GM19239 (cell line): ENCODE data around the gene MLPH.

ENCODE experiments used
- DNase-seq: peaks from one replicate; pipeline ENCODE4 v3.0.0; 2011; ENCODE audit warnings: low spot score; ENCODE audit not compliant: insufficient read length
- FAIRE-seq: peaks from 2 replicates; lab custom pipeline; 2011; peaks lifted over from hg19 to GRCh38; lab: Jason Lieb, UNC

MLPH gene, protein sequence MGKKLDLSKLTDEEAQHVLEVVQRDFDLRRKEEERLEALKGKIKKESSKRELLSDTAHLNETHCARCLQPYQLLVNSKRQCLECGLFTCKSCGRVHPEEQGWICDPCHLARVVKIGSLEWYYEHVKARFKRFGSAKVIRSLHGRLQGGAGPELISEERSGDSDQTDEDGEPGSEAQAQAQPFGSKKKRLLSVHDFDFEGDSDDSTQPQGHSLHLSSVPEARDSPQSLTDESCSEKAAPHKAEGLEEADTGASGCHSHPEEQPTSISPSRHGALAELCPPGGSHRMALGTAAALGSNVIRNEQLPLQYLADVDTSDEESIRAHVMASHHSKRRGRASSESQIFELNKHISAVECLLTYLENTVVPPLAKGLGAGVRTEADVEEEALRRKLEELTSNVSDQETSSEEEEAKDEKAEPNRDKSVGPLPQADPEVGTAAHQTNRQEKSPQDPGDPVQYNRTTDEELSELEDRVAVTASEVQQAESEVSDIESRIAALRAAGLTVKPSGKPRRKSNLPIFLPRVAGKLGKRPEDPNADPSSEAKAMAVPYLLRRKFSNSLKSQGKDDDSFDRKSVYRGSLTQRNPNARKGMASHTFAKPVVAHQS

DNA sequence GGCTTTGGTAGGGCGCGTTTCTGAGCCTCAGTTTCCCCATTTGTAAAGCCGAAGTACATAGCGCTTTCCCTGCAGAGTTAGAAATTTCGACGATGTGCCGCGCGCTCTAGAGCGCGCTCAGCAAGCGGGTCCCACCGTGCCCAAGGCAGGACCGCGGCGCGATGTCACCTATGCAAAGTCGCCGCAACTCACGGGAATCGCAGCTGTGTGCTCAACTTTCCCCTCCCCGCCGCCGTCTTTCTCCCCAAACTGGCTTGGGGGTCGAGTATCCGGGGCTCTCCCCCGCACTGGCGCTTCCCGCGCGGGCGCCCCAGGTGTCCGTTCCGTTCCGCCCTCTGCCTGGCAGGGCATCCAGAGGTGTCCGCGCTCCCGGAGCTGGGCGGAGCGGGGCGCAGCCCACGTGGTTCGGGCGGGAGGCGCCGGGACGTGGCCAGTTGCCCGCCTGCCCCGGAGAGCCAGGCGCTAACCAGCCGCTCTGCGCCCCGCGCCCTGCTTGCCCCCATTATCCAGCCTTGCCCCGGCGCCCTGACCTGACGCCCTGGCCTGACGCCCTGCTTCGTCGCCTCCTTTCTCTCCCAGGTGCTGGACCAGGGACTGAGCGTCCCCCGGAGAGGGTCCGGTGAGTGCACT lies at the start of gene MLPH:
Gene MLPH, plus strand, starts transcription at position 433 of the 630 bp plus-strand sequence. CDS start 6,176 bp downstream, outside the sequence.
- no peak for FAIRE-seq
- DNase-seq, result no peak

DNA sequence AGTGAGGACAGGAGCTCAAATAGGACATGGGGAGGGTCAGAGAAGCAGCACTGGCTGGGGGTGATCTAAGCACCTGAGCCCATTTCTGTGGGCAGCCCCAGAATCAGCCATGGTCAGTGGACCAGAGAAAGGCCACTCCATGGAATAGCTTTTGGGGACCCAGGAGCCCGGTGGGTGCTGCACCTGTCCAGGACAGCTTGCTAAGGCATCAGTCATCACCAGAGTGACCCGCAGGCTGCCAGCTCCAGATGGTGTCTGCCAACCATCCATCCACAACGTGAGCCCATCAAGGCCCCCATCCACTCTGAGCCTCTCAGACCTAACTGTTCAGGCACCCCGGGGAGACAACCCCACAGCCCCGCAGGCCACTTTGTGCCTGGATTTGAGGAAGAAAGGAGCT lies 49.5 kb upstream of the MLPH start:
- no peak for DNase-seq
- no peak for FAIRE-seq

DNA sequence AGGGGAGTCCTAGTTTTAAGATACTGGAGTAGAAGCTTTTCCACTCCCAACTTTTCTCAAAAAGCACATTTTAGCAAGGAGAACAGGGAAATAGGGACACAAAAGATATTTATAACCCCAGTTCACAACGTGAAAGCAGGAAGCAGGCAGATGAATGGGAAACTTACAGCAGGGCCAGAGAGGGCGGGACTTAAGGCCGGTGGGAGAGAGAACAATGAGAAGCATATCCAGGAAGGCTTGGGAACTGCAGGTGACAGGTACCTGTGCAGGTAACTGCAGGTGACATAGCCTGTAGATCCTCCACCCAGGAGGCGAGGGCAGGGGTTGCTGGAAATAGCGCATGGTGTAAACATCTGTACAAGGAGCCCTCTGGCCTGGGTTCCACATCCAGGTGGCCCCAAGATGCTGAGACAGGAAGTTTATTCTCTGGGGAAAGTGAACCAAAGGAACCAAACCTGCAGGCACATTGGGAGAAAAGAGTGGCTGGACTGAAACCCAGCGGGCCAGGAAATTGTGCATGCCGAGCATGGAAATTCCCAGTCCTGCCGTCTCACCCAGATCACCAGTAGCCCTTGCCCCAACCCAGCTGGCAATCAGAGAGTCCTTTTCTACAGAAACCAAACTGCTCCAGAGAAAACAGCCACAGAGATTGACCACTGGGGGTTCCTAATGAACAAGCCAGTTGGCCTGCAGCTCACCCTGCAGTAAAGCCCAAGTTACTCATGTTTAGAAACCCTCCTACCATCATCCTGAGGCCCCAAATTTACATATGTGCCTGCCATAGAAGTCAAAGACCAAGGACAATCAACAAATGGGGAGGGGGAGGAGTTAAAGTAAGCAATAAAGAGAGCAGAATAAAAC lies 48.7 kb upstream of the MLPH start:
- DNase-seq (no peak), FAIRE-seq (no peak)

DNA sequence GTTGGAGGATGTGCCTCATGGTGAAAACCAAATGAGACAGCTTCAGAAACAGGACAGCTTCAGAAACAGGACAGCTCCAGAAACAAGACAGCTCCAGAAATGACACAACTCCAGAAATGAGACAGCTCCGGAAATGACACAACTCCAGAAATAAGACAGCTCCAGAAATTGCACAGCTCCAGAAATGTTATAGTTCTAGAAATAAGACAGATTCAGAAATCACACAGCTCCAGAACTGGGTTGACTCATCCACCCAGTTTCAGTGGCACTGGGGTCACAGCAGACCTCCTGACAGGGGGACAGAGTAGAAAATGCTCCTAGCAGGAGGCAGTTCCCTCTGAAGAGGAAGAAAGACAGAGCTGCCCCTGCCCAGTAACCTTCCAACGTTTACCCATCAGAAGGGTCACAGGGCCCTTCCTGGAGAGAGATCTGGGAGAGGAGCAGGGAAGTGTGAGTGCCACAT lies 46.2 kb upstream of the MLPH start:
- FAIRE-seq (peak; percentile 52), DNase-seq (peak; percentile 22)

DNA sequence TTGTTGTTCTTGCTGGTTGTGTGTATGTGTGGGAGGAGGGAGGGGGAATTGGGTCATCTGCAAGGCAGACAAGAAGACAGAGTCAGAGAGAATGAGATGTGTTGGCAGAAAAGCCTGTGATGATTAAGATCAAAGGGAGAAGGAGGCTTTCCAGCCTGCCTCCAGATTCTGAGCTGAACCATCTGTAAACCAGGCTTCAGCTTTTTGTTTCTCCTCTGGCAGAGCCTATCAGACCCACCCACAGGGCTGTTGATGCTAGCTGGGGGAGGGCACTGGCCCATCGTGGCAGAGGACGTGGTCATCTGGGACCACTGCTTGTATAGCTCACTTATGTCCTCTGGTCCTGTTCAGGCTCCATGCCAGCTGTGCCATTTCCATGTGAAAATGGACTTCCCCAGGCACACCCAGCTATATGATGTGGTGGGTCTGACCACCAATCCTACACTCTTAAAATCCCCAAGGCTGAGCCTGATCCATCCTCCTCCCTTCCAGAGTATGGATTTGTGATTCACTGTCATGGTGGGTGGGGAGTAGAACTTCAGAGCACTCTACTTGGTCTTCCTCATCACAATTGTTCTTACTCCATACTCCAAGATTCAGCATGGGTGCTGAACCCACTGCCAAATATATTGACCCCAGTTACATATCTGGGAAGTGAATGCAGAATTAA lies 45.3 kb upstream of the MLPH start:
- FAIRE-seq (no peak), DNase-seq (no peak)

DNA sequence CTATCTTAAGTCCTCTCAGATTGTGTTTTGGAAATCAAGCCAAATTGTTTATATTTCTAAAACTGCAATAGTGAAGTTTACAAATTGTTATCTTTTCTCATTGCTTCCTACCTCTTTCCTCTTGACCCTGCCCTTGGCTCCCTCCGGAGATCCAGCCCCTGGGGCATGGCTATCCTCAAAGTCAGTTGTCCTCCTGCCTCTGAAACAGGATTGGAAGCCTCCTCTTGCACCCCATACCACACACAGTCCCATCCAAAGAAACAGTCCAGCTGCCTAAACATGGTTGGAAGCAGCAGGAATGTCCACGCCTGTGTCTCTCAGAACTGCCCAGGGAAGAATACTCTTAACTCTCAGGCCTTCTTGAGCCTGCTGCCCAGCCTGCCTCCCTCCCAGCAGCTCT lies 43.0 kb upstream of the MLPH start:
- no peak for FAIRE-seq

DNA sequence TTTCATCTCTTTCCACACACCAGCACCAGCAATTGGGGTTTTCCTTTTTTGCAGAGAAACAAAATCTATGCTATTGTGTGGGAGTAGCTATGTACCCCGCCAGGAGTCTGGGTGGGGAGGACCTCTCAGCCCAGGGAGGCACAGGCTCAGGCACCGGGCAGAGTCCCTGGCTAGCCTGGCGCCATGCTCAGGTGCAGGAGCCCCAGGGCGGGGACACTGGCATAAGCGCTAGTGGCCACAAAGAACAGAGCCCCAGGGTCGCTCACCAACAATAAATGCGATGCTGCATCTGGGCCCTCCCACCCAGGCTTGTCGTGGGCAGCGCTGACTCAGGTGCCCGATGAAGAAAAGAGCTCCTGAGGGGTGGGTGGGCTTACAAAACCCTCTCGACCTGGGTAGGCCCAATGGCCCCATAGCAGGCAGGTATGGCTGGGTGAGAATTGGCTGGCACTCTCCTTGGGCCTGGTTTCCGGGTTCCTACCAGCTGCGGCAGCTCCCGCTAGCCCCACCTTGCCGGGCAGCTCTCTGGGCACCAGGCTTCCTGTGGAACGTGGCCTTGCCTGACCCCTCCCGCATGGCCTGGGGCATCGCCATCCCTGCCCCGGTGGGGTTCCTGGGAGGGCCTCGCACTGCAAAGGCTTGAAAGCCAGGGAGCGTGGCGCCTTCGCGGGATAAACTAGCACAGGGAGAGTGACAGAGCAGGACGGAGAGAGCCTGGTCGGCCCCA lies 41.3 kb upstream of the MLPH start:
- FAIRE-seq, result no peak

More for the DNA sequence above, 43.0 kb upstream of the MLPH start:
- DNase-seq, result no peak

DNA sequence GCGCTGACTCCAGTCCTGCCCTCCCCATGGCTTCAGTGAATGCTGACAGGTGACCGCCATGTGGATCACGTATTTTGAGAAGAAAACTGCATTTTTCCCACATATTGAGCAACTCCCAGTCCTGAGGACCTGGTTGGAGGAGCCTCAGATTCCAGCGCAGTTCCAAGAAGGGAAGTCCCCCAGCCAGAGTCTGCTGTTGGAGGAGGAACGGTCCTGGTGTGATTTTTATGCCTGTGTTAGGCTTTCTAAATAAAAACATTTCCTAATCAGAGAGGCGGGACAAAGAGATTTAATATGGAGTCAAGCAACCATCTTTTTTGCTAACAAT lies 40.7 kb upstream of the MLPH start:
- DNase-seq, result no peak
- no peak for FAIRE-seq

More for the DNA sequence above, 41.3 kb upstream of the MLPH start:
- DNase-seq, result no peak

DNA sequence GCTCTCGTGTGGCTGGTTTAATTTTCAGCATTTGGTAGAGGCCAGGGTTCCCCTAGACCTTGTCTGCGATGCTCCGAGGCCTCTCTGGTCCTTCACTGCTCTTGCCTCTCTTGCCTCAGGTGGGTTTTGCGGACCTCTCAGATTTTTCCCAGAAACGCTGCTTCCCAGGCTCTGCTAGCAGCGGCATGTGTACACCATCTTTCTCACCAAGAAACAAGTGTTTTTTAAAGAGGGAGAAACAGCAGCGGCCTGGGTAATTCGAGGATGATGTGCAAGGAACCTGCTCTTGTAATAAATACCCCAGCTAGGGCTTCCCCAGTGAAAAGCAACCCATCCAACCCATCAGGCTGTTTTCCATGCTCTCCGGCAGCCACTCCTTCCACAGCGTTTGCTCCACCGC lies 39.6 kb upstream of the MLPH start:
- FAIRE-seq (no peak), DNase-seq (no peak)

DNA sequence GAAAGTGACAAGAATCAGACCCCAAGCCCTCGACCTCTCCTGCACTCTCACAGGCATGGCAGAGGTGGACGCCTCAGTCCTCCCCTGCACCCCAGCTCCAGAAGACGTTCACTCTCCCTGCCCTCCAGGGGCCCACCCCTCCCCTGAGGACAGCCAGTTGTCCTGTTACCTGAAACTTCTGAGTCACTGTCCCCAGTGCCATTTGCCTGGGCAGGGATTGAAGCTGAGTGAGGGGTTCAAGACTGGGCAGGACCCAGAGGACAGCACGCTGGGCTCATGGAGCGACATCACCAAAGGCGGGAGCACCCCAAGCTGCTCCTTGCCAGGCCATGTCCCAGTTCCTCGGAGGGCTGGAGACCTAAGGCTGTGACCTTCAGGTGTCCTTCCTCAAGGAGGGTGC lies 38.9 kb upstream of the MLPH start:
- no peak for FAIRE-seq
- no peak for DNase-seq

DNA sequence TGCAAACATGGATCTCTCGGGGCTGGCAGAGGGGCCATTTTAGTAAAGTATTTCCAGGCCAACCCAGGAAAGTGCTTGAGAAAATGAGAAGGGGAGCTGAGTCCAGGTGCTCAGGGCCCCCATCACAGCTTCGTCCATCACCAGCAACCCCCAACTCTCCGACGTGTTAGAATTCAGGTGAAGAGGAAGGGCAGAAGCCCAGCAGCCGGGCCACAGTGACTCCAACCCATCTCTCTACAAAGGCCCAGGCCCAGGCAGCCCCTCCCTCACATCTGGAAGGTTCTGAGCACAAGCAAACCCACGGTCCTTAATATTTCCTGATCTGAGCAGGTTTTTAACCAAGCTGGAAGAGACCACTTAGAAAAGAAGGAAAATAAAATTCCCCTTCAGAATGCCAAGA lies 38.4 kb upstream of the MLPH start:
- DNase-seq (no peak), FAIRE-seq (no peak)

DNA sequence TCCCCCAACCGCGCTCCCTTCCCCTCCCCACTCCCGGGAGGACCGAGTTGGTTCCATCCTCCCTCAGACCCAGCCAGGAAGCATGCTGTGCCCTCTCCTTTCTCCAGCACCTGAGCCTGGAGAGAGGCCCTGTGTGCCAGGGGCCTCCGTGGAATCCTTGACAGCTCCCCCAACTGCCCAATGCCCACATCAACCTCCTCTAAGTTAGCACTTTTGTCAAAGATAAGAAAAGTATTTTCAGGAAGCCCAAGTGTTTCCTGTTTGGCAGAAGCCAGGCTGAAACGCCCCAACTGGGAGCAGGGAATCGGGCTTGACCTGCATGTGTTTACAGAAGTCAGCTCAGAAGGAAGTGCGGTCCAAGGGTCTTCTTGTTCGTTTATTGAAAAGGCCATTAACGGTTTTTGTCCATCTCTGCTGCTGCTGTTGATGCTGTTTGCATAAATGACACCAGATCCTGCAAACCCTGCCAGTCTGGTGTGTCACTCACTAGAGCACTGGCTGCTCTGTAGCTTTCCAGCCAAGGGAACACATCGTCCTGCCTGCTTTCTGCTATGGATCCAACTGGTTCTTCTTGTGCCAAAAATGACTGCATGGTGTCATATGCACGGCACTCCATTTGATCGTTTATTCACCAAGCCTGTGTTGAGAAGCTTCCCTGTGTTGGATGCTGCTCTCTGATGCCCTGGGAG lies 37.7 kb upstream of the MLPH start:
- DNase-seq (no peak), FAIRE-seq (no peak)

DNA sequence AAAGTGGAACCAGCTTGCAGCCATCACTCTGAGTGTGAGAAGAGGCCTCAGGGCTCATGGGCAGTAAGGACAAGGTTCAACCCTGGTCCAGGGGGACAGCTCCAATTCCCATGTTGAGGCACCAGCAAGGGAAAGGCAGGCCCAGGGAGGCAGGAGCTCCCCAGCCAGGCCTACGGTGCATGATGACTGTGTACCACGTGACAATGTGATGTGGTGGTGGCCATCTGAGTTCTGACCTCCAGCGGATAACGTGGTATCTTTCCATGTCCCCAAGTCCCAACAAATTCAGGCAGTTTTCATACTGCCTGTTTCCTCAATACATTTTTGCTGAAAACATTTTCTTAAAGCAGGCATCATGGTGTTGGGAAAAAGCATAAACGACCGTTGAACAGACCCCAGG lies 36.9 kb upstream of the MLPH start:
- DNase-seq (no peak), FAIRE-seq (no peak)

DNA sequence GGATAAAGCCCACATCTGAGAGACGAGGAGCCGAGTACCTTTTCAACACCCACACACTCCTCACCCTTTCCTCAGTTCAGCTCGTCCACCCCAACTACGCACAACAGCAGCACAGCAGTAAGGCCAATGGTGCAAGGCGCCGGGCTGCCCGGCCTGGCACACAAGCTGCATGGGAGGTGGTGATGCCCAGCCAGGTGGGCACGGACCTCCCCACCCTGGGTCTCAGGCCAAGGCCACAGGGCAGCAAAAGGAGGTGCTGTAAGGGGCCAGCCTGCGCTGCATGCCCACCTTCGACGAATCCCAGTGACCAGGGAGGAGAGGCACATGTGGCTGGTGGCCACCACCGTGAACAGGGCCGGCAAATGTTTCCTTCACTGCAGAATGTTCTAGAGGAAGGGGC lies 36.5 kb upstream of the MLPH start:
- DNase-seq (no peak), FAIRE-seq (no peak)

DNA sequence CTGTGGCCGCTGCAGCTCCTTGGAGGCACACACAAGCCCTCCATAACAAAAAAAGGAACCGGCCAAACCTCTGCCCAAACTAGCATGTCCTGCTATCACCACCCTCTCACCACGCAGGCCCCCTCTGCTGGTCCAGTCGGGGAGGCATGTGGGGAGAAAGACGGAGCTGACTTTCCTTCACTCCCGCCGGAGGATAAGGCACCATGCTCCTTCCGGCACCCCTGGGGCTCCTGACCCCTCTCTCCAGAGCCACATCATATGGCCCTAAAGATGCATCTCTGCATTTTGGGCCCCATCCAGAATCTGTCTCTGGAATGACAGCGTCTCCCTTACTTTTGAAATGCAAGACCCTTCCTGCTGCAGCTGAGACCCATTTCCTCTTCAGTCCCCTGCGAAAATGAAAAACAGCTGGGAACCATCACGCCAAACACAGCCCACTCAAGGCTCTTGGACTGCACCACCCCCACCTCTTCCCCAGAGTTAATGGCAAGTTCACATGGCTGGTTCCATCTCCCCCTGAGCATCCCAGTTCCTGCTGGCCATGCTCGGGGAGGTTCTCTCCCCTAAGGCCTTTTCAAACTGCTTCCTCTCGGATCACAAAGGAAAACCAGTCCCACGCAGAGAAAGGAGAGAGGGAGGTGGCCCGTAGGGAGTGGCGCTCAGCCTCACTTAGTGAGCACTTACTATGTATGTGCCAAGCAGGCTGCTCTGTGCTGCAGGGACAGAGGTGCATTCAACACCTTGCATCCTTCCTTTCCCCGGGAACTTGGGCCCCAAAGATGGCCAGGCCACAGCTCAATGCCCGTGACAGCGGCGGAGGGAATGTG lies 35.2 kb upstream of the MLPH start:
- DNase-seq, result no peak

DNA sequence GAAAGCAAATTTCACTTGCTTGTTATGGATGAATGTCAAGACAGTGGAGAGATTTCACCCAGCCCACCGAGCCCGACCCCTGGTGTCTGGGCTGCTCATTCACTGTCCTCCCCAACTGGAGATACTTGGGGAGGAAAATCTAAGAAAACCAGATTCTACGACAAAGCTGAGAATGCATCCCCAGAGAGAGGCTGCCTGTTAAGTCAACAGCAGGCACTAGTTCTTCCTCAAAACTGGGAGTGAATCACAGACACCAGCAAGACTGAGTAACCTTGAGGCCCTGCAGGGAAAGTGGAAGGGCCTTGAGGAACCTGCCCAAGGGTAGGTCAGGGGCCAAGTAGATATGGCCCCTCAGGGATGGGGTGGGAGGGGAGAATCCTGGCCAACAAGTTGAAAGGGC lies 34.2 kb upstream of the MLPH start:
- FAIRE-seq (no peak), DNase-seq (no peak)

More for the DNA sequence above, 35.2 kb upstream of the MLPH start:
- no peak for FAIRE-seq

DNA sequence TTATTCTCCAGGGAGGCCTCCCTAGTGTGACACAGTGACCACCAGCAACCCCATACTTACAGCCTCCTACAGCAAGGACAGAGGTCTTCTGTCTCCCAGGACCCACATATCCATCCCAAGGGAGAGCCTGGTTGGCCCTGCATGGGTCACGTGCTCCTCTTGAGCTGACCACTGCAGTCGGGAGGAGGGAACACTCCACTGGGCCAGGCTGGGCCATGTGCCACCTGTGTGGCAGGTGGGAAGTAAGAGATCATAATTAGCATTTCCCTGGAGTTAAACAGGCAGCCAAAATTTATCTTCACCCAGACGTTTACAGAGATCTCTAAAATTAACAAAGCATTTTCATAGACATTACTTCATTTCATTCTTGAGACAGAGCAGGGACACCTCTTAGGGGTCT lies 33.4 kb upstream of the MLPH start:
- DNase-seq (no peak), FAIRE-seq (no peak)

DNA sequence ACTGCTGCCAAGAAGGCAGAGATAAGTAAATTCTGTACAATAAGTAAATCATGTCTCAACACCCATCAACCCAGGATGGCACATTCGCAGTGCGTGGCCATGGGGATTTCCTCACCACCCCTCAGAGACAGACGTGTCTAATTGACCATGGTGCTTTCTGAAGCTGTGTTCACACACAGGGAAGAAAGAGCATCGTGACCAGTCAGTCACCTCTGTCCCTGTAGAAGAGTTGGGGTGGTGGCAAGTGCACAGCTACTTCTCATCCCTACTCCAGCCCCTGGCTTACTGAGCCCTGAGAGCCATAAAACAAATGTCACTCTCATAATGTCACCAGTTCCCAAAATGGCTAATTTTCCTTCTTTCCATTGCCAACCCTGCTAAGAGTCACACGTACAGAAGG lies 31.3 kb upstream of the MLPH start:
- DNase-seq (no peak), FAIRE-seq (no peak)
